ENCODE data around the gene LHFPL3.
A peak's percentile ranks its signal among the peaks of the same experiment; 100 is the strongest.

LHFPL3 gene

DNA sequence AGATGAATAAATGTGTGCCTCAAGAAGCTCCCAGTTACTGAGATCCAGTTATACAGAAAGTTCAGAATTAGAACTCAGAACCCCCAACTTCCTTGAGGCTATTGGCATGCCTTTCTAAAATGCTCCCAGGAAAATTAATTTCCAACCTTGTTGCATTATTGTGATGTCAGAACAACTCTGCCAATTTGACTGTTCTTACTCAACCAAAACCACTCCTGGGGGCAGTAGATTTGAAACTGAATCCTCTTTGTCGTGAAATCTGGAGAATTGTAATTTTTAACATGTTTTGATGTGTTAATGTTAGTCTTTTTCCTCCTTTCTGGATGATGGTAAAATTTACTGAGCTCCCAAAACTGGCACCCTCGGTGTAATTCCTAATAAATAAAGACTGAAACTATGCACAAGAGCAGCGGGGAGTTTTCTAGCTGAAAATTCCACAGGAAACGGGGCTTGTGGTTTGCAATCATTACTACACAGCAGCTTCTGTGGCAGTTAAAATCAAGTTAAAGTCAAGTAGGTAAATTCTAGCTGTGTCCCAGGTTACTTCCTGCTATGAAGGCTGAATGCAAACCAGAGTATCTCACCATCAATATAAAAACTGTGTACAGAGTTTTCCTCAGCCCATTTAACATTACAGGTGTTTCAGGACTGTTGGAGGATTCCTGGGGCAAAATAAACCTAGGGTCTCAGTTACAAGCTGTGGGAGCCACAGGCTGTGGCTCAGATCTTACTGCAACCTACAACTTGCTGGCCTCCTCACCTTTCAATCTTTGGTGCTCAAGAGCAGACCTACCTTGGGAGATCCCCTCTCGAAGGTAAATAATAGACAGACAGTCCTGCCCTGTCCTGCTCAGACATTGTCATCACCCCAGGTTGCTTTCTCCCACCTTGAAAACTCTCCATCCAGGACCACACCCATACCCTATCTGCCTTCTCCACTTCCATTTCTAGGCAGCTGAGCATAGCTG lies 529.3 kb downstream of the LHFPL3 start:
- DNase-seq = no peak

- DNase-seq = no peak
These were observed 531.5 kb downstream of the LHFPL3 start for GRCh38 chr7:104859754-104860426.

- no peak for DNase-seq
These were observed 533.5 kb downstream of the LHFPL3 start for GRCh38 chr7:104861729-104862390.

- peak in 1 of 2 experiments; percentile 4 for DNase-seq
These were observed 534.3 kb downstream of the LHFPL3 start for GRCh38 chr7:104862719-104863118.

- DNase-seq = no peak
These were observed 545.0 kb downstream of the LHFPL3 start for GRCh38 chr7:104873401-104873800.

- DNase-seq = no peak
These were observed 550.2 kb downstream of the LHFPL3 start for GRCh38 chr7:104878577-104878976.

DNA sequence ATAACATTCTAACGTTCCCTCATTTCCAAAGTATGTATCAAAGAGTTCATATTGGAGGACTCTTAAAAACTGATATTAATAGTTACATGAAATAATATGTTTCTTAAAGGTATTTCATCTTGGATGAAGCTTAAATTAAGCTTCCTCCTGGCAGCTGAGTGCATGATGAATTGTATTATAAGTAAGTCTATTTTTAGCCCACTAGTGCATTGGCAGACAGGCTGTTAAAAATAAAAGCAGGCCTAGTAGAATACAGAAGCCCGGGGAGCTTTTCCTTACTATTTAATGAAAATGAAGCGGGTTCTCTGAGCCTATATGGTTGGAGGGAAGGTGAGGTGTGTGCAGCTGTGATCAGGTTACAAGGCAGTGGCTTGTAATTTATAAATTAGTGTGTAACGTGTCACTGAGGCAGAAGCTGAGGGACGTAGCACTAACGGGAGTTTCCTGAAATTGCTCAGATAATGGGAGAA lies 554.9 kb downstream of the LHFPL3 start:
- no peak for DNase-seq

GRCh38 chr7:104883718-104884452 lies 555.5 kb downstream of the LHFPL3 start:
- peak; percentile 9 to 58 for DNase-seq

DNA sequence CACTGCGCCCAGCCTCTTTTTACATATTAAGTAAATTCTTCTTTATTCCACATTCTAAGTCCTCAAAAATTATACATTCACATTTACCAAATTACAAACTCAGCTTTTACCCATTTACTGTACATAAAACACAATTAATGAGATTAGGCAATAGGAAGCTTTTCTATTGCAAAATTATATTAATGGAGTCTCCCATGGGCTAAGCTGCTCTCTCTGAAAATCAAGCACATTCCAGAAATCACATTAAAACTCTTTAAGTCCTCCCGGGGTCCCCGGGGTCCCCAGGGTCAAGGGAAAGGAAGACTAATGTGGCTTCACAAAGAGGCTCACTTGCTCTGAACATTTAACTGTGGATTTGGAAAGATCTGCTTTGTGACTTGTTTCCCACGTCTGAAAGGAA lies 558.2 kb downstream of the LHFPL3 start:
- DNase-seq = no peak

GRCh38 chr7:104890216-104890615 lies 561.8 kb downstream of the LHFPL3 start:
- DNase-seq = no peak

GRCh38 chr7:104891949-104892348 lies 563.5 kb downstream of the LHFPL3 start:
- DNase-seq = no peak

DNA sequence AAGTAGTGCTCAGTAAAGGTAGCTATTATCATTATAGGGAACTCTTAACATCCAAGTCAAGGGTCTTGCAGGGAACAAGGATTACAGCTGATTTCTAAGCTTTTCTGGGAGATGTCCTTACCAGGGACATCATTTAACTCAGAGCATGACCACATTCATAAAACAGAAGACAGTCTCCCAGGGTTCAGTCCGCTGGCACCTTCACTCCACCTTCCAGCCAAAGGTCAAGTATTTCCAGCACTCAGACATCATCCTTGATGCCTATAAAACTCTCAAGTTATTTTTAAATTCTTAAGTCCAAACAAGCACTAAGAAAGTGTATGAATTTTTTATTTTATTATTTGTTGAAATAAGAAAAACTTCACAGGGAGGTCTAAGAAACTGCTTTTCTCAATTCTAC lies 565.9 kb downstream of the LHFPL3 start:
- DNase-seq = no peak

DNA sequence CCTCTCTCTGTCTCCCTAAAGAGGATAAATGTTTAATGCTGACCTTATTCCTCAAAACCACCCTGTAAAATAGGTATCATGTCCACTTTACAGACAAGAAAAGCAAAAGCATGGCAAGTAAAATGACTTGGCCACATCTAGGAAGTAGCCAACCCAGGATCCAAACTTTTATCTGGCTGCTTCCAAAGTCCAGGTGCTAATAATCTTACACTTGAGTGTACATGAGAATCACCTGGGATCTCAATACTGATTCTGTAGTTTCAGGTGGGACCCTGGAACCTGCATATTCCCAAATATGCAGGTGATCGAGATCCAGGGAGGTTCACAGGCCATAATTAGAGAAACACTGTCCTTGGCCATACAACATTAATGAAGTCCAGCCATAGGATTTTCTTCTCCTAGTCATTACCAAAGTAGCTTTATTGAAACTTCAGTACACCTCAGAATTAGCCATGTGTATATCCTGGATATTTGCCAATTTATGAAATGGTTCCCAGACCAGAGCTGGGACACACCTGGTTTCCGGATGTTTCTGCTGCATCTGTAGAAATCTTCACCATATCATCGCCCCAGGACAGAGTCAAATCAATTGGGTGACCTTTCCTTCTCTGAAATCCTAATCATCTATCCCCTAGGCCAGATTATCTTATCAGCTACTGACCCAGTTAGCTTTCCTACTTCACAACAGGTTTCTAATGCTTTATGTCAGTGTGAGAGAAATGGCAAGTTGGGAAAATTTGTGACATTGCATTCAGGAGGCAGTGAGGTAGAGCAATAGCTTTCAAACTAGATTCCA lies 566.5 kb downstream of the LHFPL3 start:
- no peak for DNase-seq

GRCh38 chr7:104895522-104896236 lies 567.3 kb downstream of the LHFPL3 start:
- no peak for DNase-seq

DNA sequence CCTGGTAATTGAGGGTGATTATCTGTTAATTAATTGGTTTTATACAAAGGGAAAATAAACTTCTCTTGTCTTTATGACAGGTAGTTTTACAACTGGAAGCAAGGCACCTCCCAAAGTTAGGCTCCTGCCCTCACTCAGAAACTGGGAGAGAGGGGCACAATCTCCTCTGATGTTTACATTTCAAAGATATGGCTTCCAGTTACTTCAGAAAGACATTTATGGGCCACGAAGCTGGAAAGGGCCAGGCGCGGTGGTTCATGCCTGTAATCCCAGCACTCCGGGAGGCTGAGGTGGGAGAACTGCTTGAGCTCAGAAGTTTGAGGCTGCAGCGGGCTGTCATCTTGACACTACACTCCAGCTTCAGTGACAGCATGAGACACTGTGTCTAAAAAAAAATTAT lies 570.0 kb downstream of the LHFPL3 start:
- DNase-seq = no peak

- no peak for DNase-seq
These were observed 572.3 kb downstream of the LHFPL3 start for GRCh38 chr7:104900525-104901239.

- DNase-seq = no peak
These were observed 572.8 kb downstream of the LHFPL3 start for GRCh38 chr7:104901240-104901619.

DNA sequence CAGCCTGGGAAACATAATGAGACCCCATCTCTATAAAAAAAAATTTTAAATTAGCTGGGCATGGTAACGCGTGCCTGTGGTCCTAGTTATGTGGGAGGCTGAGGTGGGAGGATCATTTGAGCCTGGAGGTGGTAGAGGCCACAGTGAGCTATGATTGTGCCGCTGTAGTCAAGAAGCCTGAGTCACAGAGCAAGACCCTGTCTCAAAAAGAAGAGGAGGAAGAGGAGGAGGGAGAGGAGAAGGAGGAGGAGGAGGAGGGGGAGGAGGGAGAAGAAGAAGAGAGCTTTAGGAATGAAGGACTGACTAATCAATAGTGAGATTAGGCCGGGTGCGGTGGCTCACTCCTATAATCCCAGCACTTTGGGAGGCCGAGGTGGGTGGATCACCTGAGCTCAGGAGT lies 573.8 kb downstream of the LHFPL3 start:
- DNase-seq = no peak

DNA sequence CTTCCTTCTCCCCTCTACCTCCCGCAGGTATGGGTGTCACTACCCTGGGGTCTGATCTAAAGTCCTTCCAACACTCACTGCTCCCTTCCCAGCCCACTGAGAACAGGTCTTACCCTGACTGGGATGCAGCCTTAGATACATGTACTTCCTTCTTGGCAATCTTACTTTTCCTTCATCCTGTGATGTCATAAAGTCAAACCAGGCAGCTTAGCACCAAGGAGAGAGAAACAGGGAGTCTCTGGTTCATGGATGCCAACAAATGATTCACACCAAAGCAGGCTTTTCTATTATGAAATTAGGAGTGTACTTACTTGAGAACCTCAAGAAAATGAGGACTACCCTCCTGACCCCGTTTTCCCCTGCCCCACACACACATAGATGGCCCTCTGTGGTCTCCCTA lies 574.6 kb downstream of the LHFPL3 start:
- no peak for DNase-seq

DNA sequence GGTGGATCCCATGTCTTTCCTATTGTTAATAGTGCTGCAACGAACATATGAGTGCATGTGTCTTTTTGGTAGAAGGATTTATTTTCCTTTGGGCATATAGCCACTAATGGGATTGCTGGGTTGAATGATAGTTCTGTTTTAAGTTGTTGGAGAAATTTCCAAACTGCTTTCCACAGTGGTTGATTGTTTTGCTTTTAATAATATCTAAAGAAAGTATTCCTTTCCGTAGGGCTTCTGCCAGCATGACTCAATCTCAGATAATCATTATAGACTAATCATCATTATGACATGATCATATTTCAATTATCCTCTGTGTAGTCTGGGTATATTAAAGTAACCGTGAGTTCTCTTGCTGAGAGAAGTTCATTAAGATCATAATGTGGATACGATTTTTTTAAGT lies 575.4 kb downstream of the LHFPL3 start:
- no peak for DNase-seq

DNA sequence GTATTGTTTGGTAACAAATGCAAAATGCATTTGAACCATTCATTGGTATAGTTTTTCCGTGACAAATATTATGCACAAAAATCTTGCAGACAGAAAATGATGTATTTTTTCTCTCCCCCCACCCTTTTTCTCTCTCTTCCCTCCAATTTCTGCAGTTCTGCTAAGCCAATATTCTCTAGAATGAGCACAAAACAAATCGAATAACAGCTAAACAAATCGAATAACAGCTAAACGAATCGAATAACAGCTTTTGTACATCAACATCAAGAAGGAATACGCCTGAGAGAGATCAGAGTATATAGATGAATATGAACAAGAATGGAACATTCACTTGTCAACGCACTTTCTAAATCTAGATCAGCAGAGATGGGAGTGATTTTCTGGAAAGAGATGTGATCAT lies 577.6 kb downstream of the LHFPL3 start:
- DNase-seq = no peak
